K562 (cell line): ENCODE results near the gene EVC. TPM values are rescaled to one million over a fixed set of nuclear protein-coding genes. Genes with fewer than 3 reads are reported as not detected.

Experiments
- ATAC-seq: fragments of 200-7000 bp; cut with Tn5 transposase; 3 replicates; pipeline ENCODE4 v1.9.1; 2020; ENCODE audit warnings: moderate library complexity
- BruUV-seq: library from RNA; stranded (reverse); fragments of 400-500 nt; replicated peaks from 2 replicates; lab custom pipeline; 2021; lab: Mats Ljungman, UMichigan
- CTCF ChIA-PET: fragments of 300-600 bp; formaldehyde crosslinking; extraction: SDS; loops from one replicate; lab custom pipeline; 2021; ENCODE audit warnings: low intra/inter-chr PET ratio; lab: Yijun Ruan, JAX
- POLR2A ChIA-PET: fragments of 300-600, 350-650 bp; sonication (Branson Sonifier 250); formaldehyde crosslinking; extraction: SDS; loops from one replicate; lab custom pipeline; 2021; ENCODE audit warnings: antibody characterized with exemption, inconsistent platforms; lab: Yijun Ruan, JAX
- DNase-seq, 4 experiments: peaks; one replicate each; pipeline versions ENCODE4 v3.0.0 to v3.0.0-alpha.2; 2011 to 2018; ENCODE audit warnings: low spot score in 3 of 4, mixed read lengths in 3 of 4; ENCODE audit errors: extremely low read depth in 1 of 4
- FAIRE-seq: peaks from 2 replicates; lab custom pipeline; 2011; peaks lifted over from hg19 to GRCh38; lab: Jason Lieb, UNC
- H2AFZ ChIP-seq: 2 replicates; pipeline ENCODE4 v1.6.0; 2011; ENCODE audit warnings: low read depth, low read length, control low read depth, inconsistent platforms
- H3K27ac ChIP-seq: fragments of 200-600 bp; 3 replicates; pipeline ENCODE4 v1.8.0; 2011; ENCODE audit warnings: low read depth, mild to moderate bottlenecking, control low read depth, inconsistent platforms, low read length, moderate library complexity, mixed read lengths; ENCODE audit errors: extremely low read depth
- H3K27me3 ChIP-seq, 2 experiments: fragments of 300-600 bp in 1 of 2; 2 replicates in 1 of 2; 3 replicates in 1 of 2; pipeline versions ENCODE4 v1.6.0 to v1.8.0; 2011; ENCODE audit warnings: inconsistent platforms in 2 of 2, low read length in 2 of 2, mild to moderate bottlenecking in 1 of 2, mixed read lengths in 1 of 2, moderate library complexity in 1 of 2; ENCODE audit not compliant: control insufficient read depth in 2 of 2, insufficient read depth in 2 of 2
- H3K36me3 ChIP-seq: fragments of 300-600 bp; 3 replicates; pipeline ENCODE4 v1.8.0; 2011; ENCODE audit warnings: mild to moderate bottlenecking, low read length, inconsistent platforms; ENCODE audit not compliant: control insufficient read depth, insufficient read depth
- H3K4me1 ChIP-seq, 2 experiments: fragments of 200-600 bp in 1 of 2; replicated peaks in 1 of 2; 2 replicates in 1 of 2; 3 replicates in 1 of 2; pipeline versions ENCODE4 v1.5.1 to v1.8.0; 2011; ENCODE audit warnings: inconsistent platforms in 2 of 2, low read length in 2 of 2, mild to moderate bottlenecking in 1 of 2, mixed read lengths in 1 of 2, moderate library complexity in 1 of 2; ENCODE audit not compliant: control insufficient read depth in 2 of 2, insufficient read depth in 2 of 2
- H3K4me2 ChIP-seq: 2 replicates; pipeline ENCODE4 v1.6.1; 2011; ENCODE audit warnings: low read length, control low read depth, inconsistent platforms, mixed read lengths; ENCODE audit not compliant: insufficient read depth
- H3K4me3 ChIP-seq: fragments of 200-600 bp; sonication (generic), shearing (Covaris generic); 2 replicates; pipeline ENCODE4 v1.5.1; 2016; ENCODE audit warnings: control low read depth, inconsistent platforms
- H3K79me2 ChIP-seq: fragments of 200-600 bp; 3 replicates; pipeline ENCODE4 v1.8.0; 2011; ENCODE audit warnings: low read length, inconsistent platforms; ENCODE audit not compliant: control insufficient read depth, insufficient read depth
- H3K9ac ChIP-seq, 2 experiments: 2 replicates each; pipeline versions ENCODE4 v1.6.0 to v1.6.1; 2011; ENCODE audit warnings: low read depth in 2 of 2, low read length in 2 of 2, control low read depth in 1 of 2, inconsistent platforms in 1 of 2, mild to moderate bottlenecking in 1 of 2, mixed read lengths in 1 of 2; ENCODE audit not compliant: insufficient read depth in 1 of 2
- H3K9me1 ChIP-seq: one replicate; pipeline ENCODE4 v1.6.0; 2011; ENCODE audit warnings: inconsistent platforms, mild to moderate bottlenecking, low read length, moderate library complexity; ENCODE audit not compliant: control insufficient read depth, insufficient read depth
- H3K9me3 ChIP-seq: replicated peaks from 2 replicates; pipeline ENCODE4 v1.5.1; 2011; ENCODE audit warnings: low read depth, low read length, inconsistent platforms; ENCODE audit not compliant: control insufficient read depth, insufficient read depth
- H4K20me1 ChIP-seq: replicated peaks from 2 replicates; pipeline ENCODE4 v1.6.1; 2011; ENCODE audit warnings: low read length, inconsistent platforms, mixed read lengths; ENCODE audit not compliant: control insufficient read depth, insufficient read depth
- ADNP ChIP-seq: fragments of 200-800 bp; sonication (Bioruptor generic); IDR thresholded peaks from 2 replicates; pipeline ENCODE4 v1.6.1; 2016; ENCODE audit warnings: missing genetic modification characterization, missing compliant biosample characterization
- BRD9 ChIP-seq: fragments of 450-650 bp; IDR thresholded peaks from 2 replicates; pipeline ENCODE4 v1.6.1; 2018; ENCODE audit warnings: low read depth; ENCODE audit not compliant: partially characterized antibody
- JUNB ChIP-seq: fragments of 450-650 bp; formaldehyde crosslinking; conservative IDR thresholded peaks from 2 replicates; pipeline ENCODE4 v1.4.0; 2020; ENCODE audit warnings: mild to moderate bottlenecking
- KDM2B ChIP-seq: fragments of 250-450 bp; sonication (Bioruptor Pico); IDR thresholded peaks from 2 replicates; pipeline ENCODE4 v1.8.0; 2021; ENCODE audit warnings: mild to moderate bottlenecking, moderate library complexity
- MBD2 ChIP-seq: sonication (generic); IDR thresholded peaks from 2 replicates; pipeline ENCODE4 v1.6.1; 2016; ENCODE audit warnings: low read depth, borderline replicate concordance
- MECOM ChIP-seq: fragments of 250-450 bp; sonication (Bioruptor Pico); IDR thresholded peaks from 2 replicates; pipeline ENCODE4 v1.8.0; 2022; ENCODE audit warnings: inconsistent platforms
- MYC ChIP-seq, 2 experiments: fragments of 250-450 bp in 1 of 2; sonication (Bioruptor Pico) in 1 of 2; IDR thresholded peaks; 2 replicates each; pipeline versions ENCODE4 v1.5.1 to v1.6.1; 2012 to 2021; ENCODE audit warnings: low read depth in 2 of 2, borderline replicate concordance in 1 of 2, improper control_type of control experiment in 1 of 2, low read length in 1 of 2, mild to moderate bottlenecking in 1 of 2, moderate library complexity in 1 of 2
- NR4A1 ChIP-seq, 2 experiments: fragments of 250-450 bp in 1 of 2; fragments of 450-650 bp in 1 of 2; sonication (Bioruptor Pico) in 1 of 2; IDR thresholded peaks; 2 replicates each; pipeline versions ENCODE4 v1.4.0 to v1.6.1; 2016 to 2020; ENCODE audit warnings: mild to moderate bottlenecking in 2 of 2, missing compliant biosample characterization in 1 of 2, missing genetic modification characterization in 1 of 2, moderate library complexity in 1 of 2
- RBFOX2 ChIP-seq: fragments of 200-400 bp; formaldehyde crosslinking; IDR thresholded peaks from 2 replicates; pipeline ENCODE4 v1.6.1; 2017; ENCODE audit warnings: low read depth, mild to moderate bottlenecking, low read length, moderate library complexity
- RUNX1 ChIP-seq: sonication (generic); IDR thresholded peaks from 2 replicates; pipeline ENCODE4 v1.6.1; 2016; ENCODE audit warnings: antibody characterized with exemption, low read depth
- TEAD4 ChIP-seq, 2 experiments: sonication (generic) in 1 of 2; formaldehyde crosslinking in 1 of 2; IDR thresholded peaks; 2 replicates each; pipeline versions ENCODE4 v1.6.1 to v1.8.0; 2012 to 2022; ENCODE audit warnings: borderline replicate concordance in 1 of 2, inconsistent platforms in 1 of 2, low read length in 1 of 2, mild to moderate bottlenecking in 1 of 2, missing genetic modification reagents in 1 of 2
- ZKSCAN8 ChIP-seq: fragments of 200-800 bp; sonication (Bioruptor generic); IDR thresholded peaks from 2 replicates; pipeline ENCODE4 v1.6.1; 2016; ENCODE audit warnings: missing genetic modification characterization, missing compliant biosample characterization
- ZNF12 ChIP-seq: sonication (generic); formaldehyde crosslinking; IDR thresholded peaks from 2 replicates; pipeline ENCODE4 v1.4.0; 2020; ENCODE audit warnings: mild to moderate bottlenecking, missing genetic modification reagents
- ZNF224 ChIP-seq: sonication (generic); formaldehyde crosslinking; IDR thresholded peaks from 2 replicates; pipeline ENCODE4 v1.8.0; 2022; ENCODE audit warnings: mild to moderate bottlenecking, missing genetic modification reagents
- ZNF41 ChIP-seq: fragments of 250-450 bp; sonication (Bioruptor Pico); conservative IDR thresholded peaks from 2 replicates; pipeline ENCODE4 v1.4.0; 2020; ENCODE audit warnings: mild to moderate bottlenecking
- ZNF444 ChIP-seq: fragments of 250-450 bp; sonication (Bioruptor Pico); IDR thresholded peaks from 2 replicates; pipeline ENCODE4 v1.4.0; 2020; ENCODE audit warnings: mild to moderate bottlenecking, moderate library complexity
- ZNF445 ChIP-seq: fragments of 250-450 bp; sonication (Bioruptor Pico); IDR thresholded peaks from 2 replicates; pipeline ENCODE4 v1.4.0; 2020; ENCODE audit warnings: low read depth, mild to moderate bottlenecking, moderate library complexity
- ZNF583 ChIP-seq: fragments of 250-450 bp; sonication (Bioruptor Pico); IDR thresholded peaks from 2 replicates; pipeline ENCODE4 v1.4.0; 2020
- ZNF655 ChIP-seq: fragments of 250-450 bp; sonication (Bioruptor Pico); IDR thresholded peaks from 2 replicates; pipeline ENCODE4 v1.5.0; 2021
- ZNF77 ChIP-seq: fragments of 250-450 bp; sonication (Bioruptor Pico); IDR thresholded peaks from 2 replicates; pipeline ENCODE4 v1.5.0; 2020
- ZNF780A ChIP-seq: fragments of 250-450 bp; sonication (Bioruptor Pico); IDR thresholded peaks from 2 replicates; pipeline ENCODE4 v1.5.0; 2021; ENCODE audit warnings: mild to moderate bottlenecking
- ZZZ3 ChIP-seq: fragments of 450-650 bp; IDR thresholded peaks from 2 replicates; pipeline ENCODE4 v1.6.1; 2016; ENCODE audit warnings: antibody characterized with exemption, mild to moderate bottlenecking, moderate library complexity
- WGBS: fragments of 100-300 bp; shearing (Covaris generic); methylation state at CpG from one replicate; pipeline ENCODE4 v1.1.6; 2016; ENCODE audit warnings: low coverage, mixed read lengths; ENCODE audit not compliant: insufficient coverage; ENCODE audit errors: missing lambda C conversion rate; 5-methylcytosine and 5-hydroxymethylcytosine counted together
- in situ Hi-C: fragments of 300-500 bp; cut with MboI; formaldehyde crosslinking; loops from 4 replicates; pipeline ENCODE4 v1.15.0; 2018; ENCODE audit warnings: inconsistent platforms, mixed read lengths
- intact Hi-C: fragments of 100-400 bp; cut with micrococcal nuclease; formaldehyde crosslinking; loops from 2 replicates; pipeline ENCODE4 v1.14.2; 2022
- polyA plus RNA-seq, 8 experiments: library from polyadenylated mRNA; depleted of rRNA in 4 of 8; stranded (reverse) in 5 of 8; unstranded in 3 of 8; fragments of >200 nt; fragmentation: Nextera tagmentation in 2 of 8; fragmentation: Illumina TruSeq in 1 of 8; extraction: Ambion mirVana in 2 of 8; extraction: Trizol in 1 of 8; gene quantifications; 2 replicates each; pipeline versions ENCODE4 v1.2.1 to v1.2.3, GENCODE V29; 2011 to 2014; ENCODE audit warnings: inconsistent platforms in 1 of 8, missing spikeins in 1 of 8
- total RNA-seq, 7 experiments: library from RNA; depleted of rRNA in 6 of 7; stranded (reverse); fragments of >200 nt in 6 of 7; fragmentation: Illumina TruSeq in 2 of 7; extraction: Trizol in 2 of 7; gene quantifications; 2 replicates each; pipeline versions ENCODE4 v1.2.1 to v1.2.3, GENCODE V29; 2011 to 2021; ENCODE audit warnings: low replicate concordance in 1 of 7

Gene EVC
- total and polyA plus RNA-seq, 9 of the 15 experiments (the other 6 are each of a cell fraction or from before 2014, with no cell fraction given), result 0.03 to 3.2 (median 1.1) TPM

GRCh38 chr4:5790546-5790857 is 79.5 kb downstream of the EVC start (continued):
- TF ChIP-seq ZNF224 (CRISPR knock-in tag) (no peak), ZNF12 (CRISPR knock-in tag) (no peak), MECOM (no peak), NR4A1 (CRISPR knock-in tag; IDR thresholded peaks at IDR 0.05) (no peak), NR4A1 (tag; IDR thresholded peaks at IDR 0.05) (no peak), ZNF780A (no peak)

GRCh38 chr4:5791654-5792053 is 80.7 kb downstream of the EVC start:
- Histone ChIP-seq H4K20me1 (no peaks in the 10 kb centered on the region), H3K79me2 (no peaks in the 10 kb centered on the region), H3K27me3 (peaks cover 0 to 7% of the 10 kb centered on the region in 2 experiments; a peak in 1 of 5 replicates), H3K9me3 (no peaks in the 10 kb centered on the region), H3K9me1 (no peaks in the 10 kb centered on the region), H3K36me3 (no peaks in the 10 kb centered on the region), H3K4me3 (no peak overlapping the region), H3K4me2 (no peak overlapping the region), H3K27ac (no peak overlapping the region), H2AFZ (no peak overlapping the region), H3K9ac (no peak overlapping the region), H3K4me1 (no peaks in the 10 kb centered on the region)
- BruUV-seq, result no TSS peak
- ChIA-PET POLR2A (no interaction called here), CTCF (no interaction called here)
- 0% methylated on average over 2 of the region's 3 CpGs for WGBS
- no peak for ATAC-seq
- TF ChIP-seq MYC (IDR thresholded peaks at IDR 0.05; ENCODE audit: low read depth, low read length) (no peak), MYC (CRISPR knock-in tag; IDR thresholded peaks at IDR 0.05; ENCODE audit: borderline replicate concordance, low read depth) (no peak), ZNF583 (CRISPR knock-in tag) (no peak), ZNF444 (CRISPR knock-in tag) (no peak), JUNB (CRISPR knock-in tag) (no peak), ADNP (tag) (no peak), ZNF445 (CRISPR knock-in tag) (no peak), RBFOX2 (no peak), BRD9 (no peak), ZNF41 (CRISPR knock-in tag) (no peak), ZNF655 (CRISPR knock-in tag) (no peak), RUNX1 (no peak), ZKSCAN8 (CRISPR knock-in tag) (no peak), KDM2B (CRISPR knock-in tag) (no peak), ZNF77 (CRISPR knock-in tag) (no peak), MBD2 (no peak), TEAD4 (IDR thresholded peaks at IDR 0.05; ENCODE audit: low read length) (no peak), TEAD4 (CRISPR knock-in tag; IDR thresholded peaks at IDR 0.05; ENCODE audit: borderline replicate concordance) (no peak), ZZZ3 (no peak)
- DNase-seq, result no peak
- no peak for FAIRE-seq
- in situ Hi-C loops (loop anchor here (10.0 kb wide), 1 partner anchor 397 kb away; no protein-coding TSS in a partner anchor), intact Hi-C loops (loop anchor here (2.0 kb wide), 1 partner anchor 395 kb away; no protein-coding TSS in a partner anchor)
